ENCODE data around the gene CAVIN1. TPM values are rescaled to one million over a fixed set of nuclear protein-coding genes. Genes with fewer than 3 reads are reported as not detected.
"Not testable (repeated sequence)": the region's sequence is repeated elsewhere in the genome, so short reads cannot be mapped to it uniquely, and the experiment has no call there.

CAVIN1 gene
- total and polyA plus RNA-seq, 10 donors, result 25.3 to 224 (median 131) TPM

GRCh38 chr17:42422412-42422957, 571 bp downstream of the CAVIN1 start:
- Histone ChIP-seq H3K27me3 (replicated peaks in 1 of 7) (peaks cover 0 to 48% (median 28%) of the 10 kb centered on the region in 7 donors), H3K27ac (peak overlapping the region; percentile 74 to 95 (median 90)), H3K4me3 (peak overlapping the region; percentile 49 to 86 (median 67)), H3K9me3 (no peaks in the 10 kb centered on the region), H3K4me1 (peaks cover 0 to 77% (median 48%) of the 10 kb centered on the region in 6 donors), H3K36me3 (no peaks in the 10 kb centered on the region)
- 0 to 3% (median 1%) methylated on average over 19 to 44 of the region's 44 CpGs for WGBS, 5 donors
- intact Hi-C loops (cut with DNase I; ENCODE audit: low total_unique reads), result no loop called here
- TF ChIP-seq POLR2AphosphoS5 (IDR thresholded peaks at IDR 0.05) (no peak), CTCF (IDR thresholded peaks at IDR 0.05 in 8 of 11, conservative IDR thresholded peaks at IDR 0.05 in 3 of 11) (no peak), POLR2A (IDR thresholded peaks at IDR 0.05) (no peak)
- peak; percentile 82 for DNase-seq

GRCh38 chr17:42421507-42422338, 1.3 kb downstream of the CAVIN1 start:
- peaks cover 0 to 85% (median 52%) of the 10 kb centered on the region in 6 donors for H3K4me1 ChIP-seq
- intact Hi-C loops (cut with DNase I; ENCODE audit: low total_unique reads), result no loop called here
- H3K36me3 ChIP-seq, result no peaks in the 10 kb centered on the region
- H3K27ac ChIP-seq, result peak overlapping the region; percentile 74 to 95 (median 90)
- TF ChIP-seq POLR2AphosphoS5 (IDR thresholded peaks at IDR 0.05) (peak in 1 of 3 donors; percentile 44), POLR2A (IDR thresholded peaks at IDR 0.05) (no peak), CTCF (IDR thresholded peaks at IDR 0.05 in 8 of 11, conservative IDR thresholded peaks at IDR 0.05 in 3 of 11) (no peak)
- H3K27me3 ChIP-seq (replicated peaks in 1 of 7), result peaks cover 0 to 48% (median 28%) of the 10 kb centered on the region in 7 donors
- peak; percentile 78 for DNase-seq
- 1 to 8% (median 3%) methylated on average over 19 to 59 of the region's 59 CpGs for WGBS, 5 donors
- H3K4me3 ChIP-seq, result peak overlapping the region; percentile 49 to 86 (median 67)
- H3K9me3 ChIP-seq, result no peaks in the 10 kb centered on the region

- 15 to 27% (median 19%) methylated on average over 6 of the region's 6 CpGs for WGBS, 5 donors
- Histone ChIP-seq H3K9me3 (no peaks in the 10 kb centered on the region), H3K27me3 (replicated peaks in 1 of 7) (peaks cover 0 to 48% (median 28%) of the 10 kb centered on the region in 7 donors), H3K27ac (peak overlapping the region; percentile 35 to 95 (median 90)), H3K4me3 (peak overlapping the region; percentile 49 to 86 (median 67)), H3K4me1 (peaks cover 2 to 91% (median 57%) of the 10 kb centered on the region in 6 donors), H3K36me3 (no peaks in the 10 kb centered on the region)
- TF ChIP-seq POLR2A (IDR thresholded peaks at IDR 0.05) (no peak), CTCF (IDR thresholded peaks at IDR 0.05 in 8 of 11, conservative IDR thresholded peaks at IDR 0.05 in 3 of 11) (no peak), POLR2AphosphoS5 (IDR thresholded peaks at IDR 0.05) (no peak)
- intact Hi-C loops (cut with DNase I; ENCODE audit: low total_unique reads), result no loop called here
- no peak for DNase-seq
Measured at GRCh38 chr17:42421136-42421506, 1.9 kb downstream of the CAVIN1 start.

- Histone ChIP-seq H3K27ac (peak overlapping the region in 7 of 8 donors; percentile 27 to 90 (median 65)), H3K27me3 (replicated peaks in 1 of 7) (peaks cover 0 to 25% (median 20%) of the 10 kb centered on the region in 7 donors), H3K4me3 (peak overlapping the region in 1 of 8 donors; percentile 86), H3K4me1 (peaks cover 20 to 100% (median 76%) of the 10 kb centered on the region in 6 donors)
- intact Hi-C loops (cut with DNase I; ENCODE audit: low total_unique reads); H3K36me3 ChIP-seq; DNase-seq; H3K9me3 ChIP-seq: not testable (repeated sequence)
- 33 to 75% (median 48%) methylated on average over 5 of the region's 5 CpGs for WGBS, 5 donors
Measured at GRCh38 chr17:42417981-42418380, 5.1 kb downstream of the CAVIN1 start.
